Coronary artery (tissue), 2 donors: Measurements from ENCODE around the gene EEF1G.
A peak's percentile ranks its signal among the peaks of the same experiment; 100 is the strongest.

Experiments
- DNase-seq: peaks from one replicate; pipeline ENCODE4 v3.0.0-alpha.2; 2017; ENCODE audit warnings: low spot score
- H3K27ac ChIP-seq, 2 donors: fragments of 200-600 bp; sonication (generic); one replicate each; pipeline ENCODE4 v1.5.1; 2016 to 2019
- H3K4me3 ChIP-seq: fragments of 200-600 bp; sonication (generic); 2 replicates; pipeline ENCODE4 v1.5.1; 2016; ENCODE audit warnings: mild to moderate bottlenecking, moderate library complexity
- TF ChIP-seq, protein P1 (sequence below): fragments of 200-600 bp; sonication (generic); IDR thresholded peaks from one replicate; pipeline ENCODE4 v1.5.1; 2019; ENCODE audit warnings: antibody characterized with exemption

EEF1G gene

DNA sequence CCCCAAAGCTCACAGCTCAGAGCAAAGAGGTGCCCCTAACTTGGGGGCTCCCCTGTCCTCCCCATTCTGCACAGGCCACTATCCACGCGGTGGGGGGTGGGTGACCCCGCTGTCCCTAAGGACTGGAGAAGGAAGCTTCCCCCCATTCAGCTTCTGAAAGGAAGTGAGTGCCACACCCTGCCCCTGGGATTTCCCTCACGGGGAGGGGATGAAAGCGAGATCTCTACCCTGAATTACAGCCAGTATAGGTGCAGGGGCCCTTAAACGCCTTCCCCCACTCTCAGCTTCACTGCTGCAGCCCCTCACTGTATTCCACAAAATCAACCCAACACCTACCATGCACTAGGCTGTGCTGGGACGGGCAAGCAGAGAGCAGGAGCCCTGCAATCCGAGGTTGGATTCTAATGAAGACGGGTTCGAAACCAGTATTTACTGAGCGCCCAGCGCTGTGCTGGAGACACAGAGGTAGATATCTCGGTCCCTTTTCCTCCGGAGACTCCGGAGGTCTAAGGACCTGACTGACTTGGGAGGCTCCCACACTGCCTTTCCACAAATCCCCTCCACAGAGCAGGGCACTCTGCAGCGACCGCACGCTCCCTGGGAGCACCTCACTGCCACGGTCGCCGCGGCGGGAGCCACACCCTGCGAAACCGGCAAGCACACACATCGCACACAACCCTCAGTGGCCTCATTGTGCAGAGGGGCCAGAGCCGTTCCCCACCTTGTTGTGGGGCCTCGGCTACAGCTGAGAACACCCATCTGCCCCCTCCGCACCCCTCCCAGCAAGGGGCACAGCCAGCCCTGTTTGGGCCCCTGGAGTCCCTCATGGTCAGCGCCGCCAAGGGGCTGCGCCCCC lies 28.9 kb downstream of the EEF1G start:
- Histone ChIP-seq H3K27ac (peak overlapping the region; percentile 89 to 100), H3K4me3 (peak overlapping the region; percentile 99)
- DNase-seq, result no peak
- TF ChIP-seq, protein P1, sequence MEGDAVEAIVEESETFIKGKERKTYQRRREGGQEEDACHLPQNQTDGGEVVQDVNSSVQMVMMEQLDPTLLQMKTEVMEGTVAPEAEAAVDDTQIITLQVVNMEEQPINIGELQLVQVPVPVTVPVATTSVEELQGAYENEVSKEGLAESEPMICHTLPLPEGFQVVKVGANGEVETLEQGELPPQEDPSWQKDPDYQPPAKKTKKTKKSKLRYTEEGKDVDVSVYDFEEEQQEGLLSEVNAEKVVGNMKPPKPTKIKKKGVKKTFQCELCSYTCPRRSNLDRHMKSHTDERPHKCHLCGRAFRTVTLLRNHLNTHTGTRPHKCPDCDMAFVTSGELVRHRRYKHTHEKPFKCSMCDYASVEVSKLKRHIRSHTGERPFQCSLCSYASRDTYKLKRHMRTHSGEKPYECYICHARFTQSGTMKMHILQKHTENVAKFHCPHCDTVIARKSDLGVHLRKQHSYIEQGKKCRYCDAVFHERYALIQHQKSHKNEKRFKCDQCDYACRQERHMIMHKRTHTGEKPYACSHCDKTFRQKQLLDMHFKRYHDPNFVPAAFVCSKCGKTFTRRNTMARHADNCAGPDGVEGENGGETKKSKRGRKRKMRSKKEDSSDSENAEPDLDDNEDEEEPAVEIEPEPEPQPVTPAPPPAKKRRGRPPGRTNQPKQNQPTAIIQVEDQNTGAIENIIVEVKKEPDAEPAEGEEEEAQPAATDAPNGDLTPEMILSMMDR, result no peak

GRCh38 chr11:62543680-62544444 lies 29.8 kb downstream of the EEF1G start:
- DNase-seq, result no peak
- Histone ChIP-seq H3K27ac (peak overlapping the region; percentile 89 to 100), H3K4me3 (peak overlapping the region; percentile 99)
- TF ChIP-seq, protein P1, result no peak

DNA sequence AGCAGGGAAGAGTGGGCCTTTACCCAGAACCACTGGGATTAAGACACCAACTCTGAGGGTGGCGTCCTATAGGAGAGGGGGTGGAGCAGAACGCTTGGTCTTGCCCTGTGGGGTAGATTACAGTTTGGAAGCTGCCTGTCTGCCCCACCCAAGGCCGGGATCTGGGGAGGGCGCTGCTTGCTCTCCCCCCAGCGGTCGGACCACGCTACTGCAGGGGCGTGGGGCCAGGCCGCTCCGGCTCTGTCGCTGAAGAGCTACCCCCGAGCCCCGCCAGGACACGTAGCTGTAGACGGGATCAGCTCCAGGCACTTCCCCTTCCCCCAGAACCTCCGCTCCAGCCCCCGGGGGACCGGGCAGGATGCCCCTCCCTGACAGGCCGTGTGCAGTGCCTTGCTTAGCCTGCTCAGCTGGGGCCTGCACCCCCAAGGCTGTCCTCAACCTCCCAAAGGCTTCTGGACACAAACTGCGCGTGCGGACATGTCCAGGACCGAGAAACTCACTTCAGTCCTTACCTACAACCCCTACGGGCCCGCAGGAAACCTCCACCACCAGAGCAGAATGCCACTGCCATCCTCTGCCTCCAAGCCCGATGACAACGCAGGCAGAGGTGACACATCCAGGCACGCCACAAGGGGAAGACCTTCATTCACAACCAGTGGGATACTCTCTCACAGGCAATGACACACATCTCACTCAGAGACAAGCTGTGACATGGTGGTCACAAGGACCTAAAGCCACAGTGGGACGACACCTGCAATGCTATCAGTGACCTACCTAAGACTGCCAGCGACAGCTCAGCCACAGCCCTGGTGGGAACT lies 30.7 kb downstream of the EEF1G start:
- H3K27ac ChIP-seq, result peak overlapping the region; percentile 89 to 100

DNA sequence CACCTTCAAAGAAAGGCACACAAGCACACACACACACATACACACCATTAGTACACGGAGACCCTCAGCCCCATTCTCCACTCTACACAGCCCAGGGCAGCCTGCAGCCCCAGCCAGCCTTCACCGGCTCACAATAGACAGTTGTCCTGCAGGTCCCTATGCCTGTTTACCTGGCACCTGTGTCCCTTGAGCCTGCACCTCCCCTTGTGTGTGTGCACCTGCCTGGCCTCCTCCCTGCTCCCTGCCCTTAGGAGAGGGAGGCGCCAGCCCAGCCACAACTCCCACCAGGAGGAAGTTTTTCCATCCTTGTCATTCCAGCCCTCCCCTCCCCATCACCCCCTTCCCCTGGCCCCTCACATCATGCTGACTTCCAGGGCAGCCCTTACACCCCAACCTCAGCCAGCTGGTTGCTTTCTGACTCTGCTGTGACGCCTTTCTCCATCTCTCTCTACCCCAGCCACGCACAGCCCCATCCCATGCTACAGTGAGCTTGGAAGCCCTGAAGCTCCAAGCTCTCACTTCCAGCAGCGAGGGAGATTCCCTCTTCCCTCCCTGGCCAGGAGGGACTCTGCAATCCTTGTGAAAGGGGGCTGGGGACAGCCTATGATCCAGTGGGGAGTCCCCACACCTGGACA lies 31.5 kb downstream of the EEF1G start:
- peak overlapping the region; percentile 89 to 100 for H3K27ac ChIP-seq
- peak overlapping the region; percentile 99 for H3K4me3 ChIP-seq
- no peak for DNase-seq
- TF ChIP-seq, protein P1, result no peak

More for the DNA sequence above, 30.7 kb downstream of the EEF1G start:
- TF ChIP-seq, protein P1, result peak; percentile 99
- peak overlapping the region; percentile 99 for H3K4me3 ChIP-seq
- DNase-seq, result no peak

DNA sequence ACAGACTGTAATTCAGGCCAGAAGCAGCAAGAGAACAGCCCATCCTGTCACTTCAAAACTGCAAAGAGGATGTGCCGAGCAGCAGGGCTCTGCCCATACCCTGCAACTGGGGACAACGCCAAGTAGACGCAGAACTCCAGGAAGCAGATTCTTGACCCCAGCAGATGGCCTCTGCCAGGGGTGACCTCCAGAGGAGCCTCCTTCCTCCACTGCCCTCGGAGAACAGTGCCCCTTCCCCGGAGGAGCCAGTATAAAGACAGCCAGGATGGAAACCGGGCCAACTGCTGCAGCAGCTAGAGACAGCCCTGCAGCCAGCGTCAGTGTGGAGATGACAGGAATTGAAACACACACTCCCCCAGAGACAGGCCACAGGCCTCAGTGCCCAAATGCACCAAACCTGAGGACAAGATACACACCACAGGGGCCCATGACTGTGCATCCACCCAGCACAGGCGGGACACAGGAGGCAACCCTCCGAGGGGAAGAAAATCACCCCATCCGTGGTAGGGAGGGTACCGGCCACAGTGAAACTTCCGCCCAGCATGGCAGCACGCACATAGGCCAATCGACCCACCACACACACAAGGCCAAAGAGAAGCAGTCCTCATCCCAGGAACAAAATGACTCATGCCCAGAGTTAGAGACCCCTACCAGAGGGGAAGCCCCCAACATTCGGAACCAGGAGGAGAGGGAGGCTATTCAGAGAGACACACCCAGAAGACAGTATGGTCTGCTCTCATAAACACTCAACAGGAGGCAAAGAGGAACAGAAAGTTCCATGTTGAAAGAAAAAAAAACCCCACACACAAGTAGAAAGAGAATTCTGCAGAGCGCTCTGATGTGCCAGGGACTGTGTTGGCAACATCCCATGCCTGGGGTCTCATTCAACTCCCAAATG lies 32.6 kb downstream of the EEF1G start:
- no peak for DNase-seq
- peak overlapping the region; percentile 2 to 100 for H3K27ac ChIP-seq

More for the DNA sequence above, 32.6 kb downstream of the EEF1G start:
- TF ChIP-seq, protein P1, result no peak
- H3K4me3 ChIP-seq, result peak overlapping the region; percentile 99
